DMS53 treated with DMSO at 0.1 percent for 48 hours (cell line): Measurements from ENCODE around the gene IGF2BP2.
"Not testable (repeated sequence)": the region's sequence is repeated elsewhere in the genome, so short reads cannot be mapped to it uniquely, and the experiment has no call there.

Source experiments
- DNase-seq: peaks from one replicate; lab custom pipeline; 2025; ENCODE audit not compliant: unreplicated experiment; lab: John Stamatoyannopoulos, UW

Gene IGF2BP2

GRCh38 chr3:185825006-185825638, at the start of gene IGF2BP2:
IGF2BP2 (minus strand) TSS chr3:185825042; CDS start chr3:185824960, 82 bp downstream.
- peak; percentile 57 for DNase-seq

- DNase-seq, result no peak
These were observed 49.3 kb upstream of the IGF2BP2 start for GRCh38 chr3:185874119-185874518.

DNA sequence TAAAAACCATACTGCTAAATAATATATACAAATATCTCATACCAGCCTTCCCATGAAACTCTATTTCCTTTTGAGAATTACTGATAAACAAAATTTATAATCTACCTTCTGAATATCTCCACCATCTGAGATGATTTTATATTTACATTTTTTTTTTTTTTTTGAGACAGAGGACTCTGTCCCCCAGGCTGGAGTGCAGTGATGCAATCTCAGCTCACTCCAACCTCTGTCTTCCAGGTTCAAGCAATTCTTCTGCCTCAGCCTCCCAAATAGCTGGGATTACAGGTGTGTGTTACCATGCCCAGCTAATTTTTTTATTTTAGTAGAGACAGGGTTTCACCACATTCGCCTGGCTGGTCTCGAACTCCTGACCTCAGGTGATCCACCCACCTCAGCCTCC, 42.8 kb upstream of the IGF2BP2 start:
- no peak for DNase-seq

GRCh38 chr3:185866995-185867394, 42.2 kb upstream of the IGF2BP2 start:
- DNase-seq, result no peak

DNA sequence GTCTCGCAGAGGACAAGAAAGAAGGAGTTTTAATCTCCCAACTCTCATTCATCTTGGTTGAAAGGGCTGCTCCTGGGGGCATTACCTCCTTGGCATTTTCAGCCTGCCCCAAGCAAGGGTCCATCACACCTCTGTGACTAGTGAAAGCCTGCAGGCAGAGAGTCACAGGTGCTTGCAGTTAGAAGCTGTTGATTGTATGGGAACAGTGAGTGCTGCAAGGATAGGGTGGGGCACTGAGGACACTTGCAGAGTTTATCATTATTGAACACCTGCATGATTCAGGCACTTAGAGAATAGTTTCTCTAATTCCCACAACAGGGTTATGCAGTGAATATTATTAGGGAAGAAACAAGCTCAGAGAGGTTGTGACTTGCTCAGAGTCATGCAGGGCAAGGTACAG, 41.7 kb upstream of the IGF2BP2 start:
- DNase-seq, result no peak

DNA sequence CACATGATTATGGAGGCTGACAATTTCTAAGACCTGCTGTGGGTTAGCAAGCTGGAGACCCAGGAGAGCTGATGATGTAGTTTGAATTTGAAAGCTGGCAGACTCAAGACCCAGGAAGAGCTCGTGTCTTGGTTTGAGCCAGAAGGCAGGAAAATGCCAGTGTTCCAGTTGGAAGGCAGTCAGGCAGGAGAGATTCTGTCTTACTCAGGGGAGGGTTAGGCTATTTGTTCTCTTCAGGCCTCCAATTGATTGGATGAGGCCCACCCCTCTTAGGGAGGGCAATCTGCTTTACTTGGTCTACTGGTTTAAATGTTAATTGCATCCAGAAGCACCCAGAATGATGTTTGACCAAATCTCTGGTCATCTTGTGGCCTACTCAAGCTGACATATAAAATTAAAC, 40.4 kb upstream of the IGF2BP2 start:
- DNase-seq, result no peak

- no peak for DNase-seq
These were observed 39.9 kb upstream of the IGF2BP2 start for GRCh38 chr3:185864767-185865166.

GRCh38 chr3:185862920-185863319, 38.1 kb upstream of the IGF2BP2 start:
- no peak for DNase-seq

GRCh38 chr3:185859294-185859972, 34.6 kb upstream of the IGF2BP2 start:
- no peak for DNase-seq

GRCh38 chr3:185858502-185859225, 33.8 kb upstream of the IGF2BP2 start:
- no peak for DNase-seq

DNA sequence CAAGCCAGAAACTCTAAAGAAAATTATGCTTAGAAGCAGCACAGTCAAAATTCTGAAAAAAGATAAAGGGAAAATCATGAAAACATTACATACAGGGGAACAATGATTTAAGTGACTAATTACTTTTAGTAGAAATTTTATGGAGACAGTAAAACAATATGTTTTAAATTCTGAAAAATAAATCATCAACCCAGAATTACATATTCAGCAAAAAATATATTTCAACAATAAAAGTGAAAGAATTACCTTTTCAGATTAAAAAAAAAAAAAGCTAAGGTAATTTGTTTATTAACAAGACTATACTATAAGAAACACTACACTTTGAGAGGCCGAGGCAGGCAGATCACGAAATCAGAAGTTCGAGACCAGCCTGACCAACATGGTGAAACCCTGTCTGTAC, 32.4 kb upstream of the IGF2BP2 start:
- DNase-seq, result no peak

DNA sequence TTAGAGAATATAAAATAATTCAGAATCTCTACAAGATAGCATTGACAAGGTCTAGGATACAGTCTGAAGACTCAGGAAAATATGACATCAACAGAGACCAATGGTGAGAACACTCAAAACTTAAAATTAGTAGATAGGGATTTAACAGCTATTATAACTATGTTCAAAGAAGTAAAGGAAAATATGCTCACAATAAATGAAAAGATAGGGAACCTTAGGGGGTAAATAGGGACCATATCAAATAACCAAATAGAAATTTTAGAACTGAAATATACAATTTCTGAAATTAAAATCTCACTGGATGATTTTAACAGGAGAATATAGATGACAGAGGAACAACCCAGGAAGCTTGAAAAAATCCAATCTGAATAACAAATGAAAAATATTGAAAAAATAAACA, 31.8 kb upstream of the IGF2BP2 start:
- DNase-seq, result no peak

- not testable (repeated sequence) for DNase-seq
These were observed 28.9 kb upstream of the IGF2BP2 start for GRCh38 chr3:185853771-185854170.

GRCh38 chr3:185852635-185853034, 27.8 kb upstream of the IGF2BP2 start:
- DNase-seq, result no peak

GRCh38 chr3:185851959-185852358, 27.1 kb upstream of the IGF2BP2 start:
- DNase-seq, result no peak

DNA sequence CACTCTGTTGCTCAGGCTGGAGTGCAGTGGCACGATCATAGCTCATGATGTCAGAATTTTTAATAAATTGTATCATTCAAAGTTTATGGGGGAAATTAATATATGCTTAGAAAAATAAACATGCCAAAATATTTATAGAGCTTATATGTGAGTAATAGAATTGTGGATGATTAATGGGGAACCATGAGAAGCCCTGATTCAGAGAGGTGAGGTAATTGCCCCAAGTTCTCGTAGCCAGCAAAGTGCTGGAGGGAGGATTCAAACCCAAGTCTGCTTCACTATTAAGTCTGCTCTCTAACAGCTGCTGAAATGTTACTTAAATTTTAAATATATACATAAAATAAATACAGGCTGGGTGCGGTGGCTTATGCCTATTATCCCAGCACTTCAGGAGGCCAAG, 26.2 kb upstream of the IGF2BP2 start:
- DNase-seq, result no peak

GRCh38 chr3:185847506-185847905, 22.7 kb upstream of the IGF2BP2 start:
- DNase-seq, result no peak

DNA sequence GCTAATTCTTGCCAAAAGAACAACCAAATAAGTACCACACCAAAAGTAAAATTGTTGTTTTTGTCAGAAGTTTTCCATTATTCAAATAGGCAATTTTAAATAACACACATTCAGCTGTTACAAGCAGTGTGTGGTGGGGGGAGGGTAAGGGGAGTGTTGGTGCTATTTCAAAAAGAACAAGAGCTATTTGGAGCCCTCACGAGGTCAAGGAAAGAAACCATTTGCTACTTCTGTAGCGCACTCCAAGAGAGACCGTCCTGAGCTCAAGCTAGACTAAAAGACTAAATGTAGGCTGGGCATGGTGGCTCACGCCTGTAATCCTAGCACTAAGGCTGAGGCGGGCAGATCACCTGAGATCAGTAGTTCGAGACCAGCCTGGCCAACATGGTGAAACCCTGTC, 21.2 kb upstream of the IGF2BP2 start:
- DNase-seq, result no peak

DNA sequence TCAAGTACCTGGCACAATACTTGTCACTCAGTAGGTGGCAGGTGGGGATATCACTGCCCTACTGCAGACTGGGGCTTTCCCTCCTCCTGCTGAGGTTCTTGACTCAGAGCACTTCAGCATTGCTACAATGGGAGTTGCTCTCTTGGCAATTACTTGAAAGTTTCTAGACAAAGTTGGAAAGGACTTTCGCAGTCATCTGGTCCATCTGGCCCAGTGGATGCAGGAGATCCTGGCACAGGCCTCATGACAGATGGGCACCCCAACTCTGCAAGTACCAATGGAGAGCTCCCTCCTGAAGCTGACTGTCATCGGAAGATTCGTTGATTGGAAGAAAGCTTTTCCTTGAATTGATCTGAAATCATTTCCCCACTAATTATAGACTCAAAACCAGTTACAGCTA, 19.2 kb upstream of the IGF2BP2 start:
- DNase-seq, result no peak

DNA sequence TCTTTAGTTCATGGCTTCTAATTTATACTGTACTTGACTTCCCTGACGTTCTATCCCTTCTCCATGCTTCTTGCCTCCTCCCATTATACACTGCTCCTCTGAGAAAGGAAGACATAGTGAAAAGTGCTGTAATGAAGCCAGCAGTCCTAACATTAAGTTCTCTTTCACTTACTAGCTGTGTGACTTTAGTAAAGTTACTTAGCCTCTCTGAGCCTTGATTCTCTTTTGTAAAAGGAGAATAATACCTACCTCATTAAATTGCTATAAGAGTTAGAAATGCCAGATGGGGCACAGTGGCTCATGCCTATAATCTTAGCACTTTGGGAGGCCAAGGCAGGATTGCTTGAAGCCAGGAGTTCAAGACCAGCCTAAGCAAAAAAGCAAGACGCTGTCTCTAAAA, 18.8 kb upstream of the IGF2BP2 start:
- DNase-seq, result no peak

DNA sequence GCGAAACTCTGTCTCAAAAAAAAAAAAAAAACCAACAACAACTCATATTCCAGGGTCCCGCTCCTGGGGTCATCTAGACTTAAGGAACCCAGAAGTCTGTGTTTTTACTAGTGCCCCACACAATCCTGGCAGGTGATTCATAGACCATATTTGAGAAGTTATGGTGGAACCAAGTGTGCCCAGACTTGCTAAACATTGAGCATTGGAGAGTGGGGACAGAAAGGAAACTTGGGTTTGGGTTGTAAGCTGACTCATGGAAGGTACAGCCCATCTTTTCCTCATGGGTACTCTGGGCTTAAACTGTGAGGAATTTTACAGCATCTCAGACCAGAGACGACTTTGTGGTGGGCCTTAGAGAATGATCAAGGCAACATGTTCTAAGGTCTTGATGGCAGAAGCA, 18.3 kb upstream of the IGF2BP2 start:
- DNase-seq, result no peak

DNA sequence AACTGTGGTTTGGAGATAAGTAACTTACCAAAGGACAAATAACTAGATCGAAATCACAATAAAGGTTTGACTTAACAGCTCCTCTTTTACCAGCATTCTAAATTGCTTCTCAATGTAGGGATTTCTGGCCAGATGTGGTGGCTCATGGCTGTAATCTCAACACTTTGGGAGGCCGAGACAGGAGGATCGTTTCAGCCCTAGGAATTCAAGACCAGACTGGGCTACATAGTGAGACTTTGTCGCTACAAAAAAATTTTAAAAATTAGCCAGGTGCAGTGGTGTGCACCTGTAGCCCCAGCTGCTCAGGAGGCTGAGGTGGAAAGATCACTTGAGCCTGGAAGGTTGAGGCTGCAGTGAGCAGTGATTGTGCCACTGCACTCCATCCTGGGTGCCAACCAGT, 17.4 kb upstream of the IGF2BP2 start:
- no peak for DNase-seq
